Brain microvascular endothelial cell (primary cell): ENCODE results near the gene PSMF1.

Source experiments
- DNase-seq: peaks from one replicate; pipeline ENCODE4 v3.0.0-alpha.2; 2020
- H3K27ac ChIP-seq: fragments of 250-450 bp; sonication (Bioruptor Pico); 2 replicates; pipeline ENCODE4 v1.5.1; 2020; ENCODE audit warnings: mild to moderate bottlenecking, moderate library complexity
- H3K27me3 ChIP-seq: fragments of 250-450 bp; sonication (Bioruptor Pico); replicated peaks from 2 replicates; pipeline ENCODE4 v1.5.1; 2020; ENCODE audit warnings: mild to moderate bottlenecking
- H3K36me3 ChIP-seq: fragments of 250-450 bp; sonication (Bioruptor Pico); replicated peaks from 2 replicates; pipeline ENCODE4 v1.5.1; 2020; ENCODE audit warnings: mild to moderate bottlenecking
- H3K4me3 ChIP-seq: 2 replicates; pipeline ENCODE4 v1.5.1; 2011; ENCODE audit warnings: low read depth, mild to moderate bottlenecking, control low read depth, low read length, moderate library complexity
- in situ Hi-C: cut with HindIII; loops from 2 replicates; pipeline ENCODE4 v1.10.0; 2017; ENCODE audit warnings: low sequenced_read_pairs, low pct_ligation_motif_present
- TF ChIP-seq, protein P1 (sequence below): IDR thresholded peaks from 2 replicates; pipeline ENCODE4 v1.5.1; 2011; ENCODE audit warnings: low read depth, mild to moderate bottlenecking, moderate library complexity, low read length, control low read depth, inconsistent platforms; ENCODE audit errors: missing control alignments

Gene PSMF1

DNA sequence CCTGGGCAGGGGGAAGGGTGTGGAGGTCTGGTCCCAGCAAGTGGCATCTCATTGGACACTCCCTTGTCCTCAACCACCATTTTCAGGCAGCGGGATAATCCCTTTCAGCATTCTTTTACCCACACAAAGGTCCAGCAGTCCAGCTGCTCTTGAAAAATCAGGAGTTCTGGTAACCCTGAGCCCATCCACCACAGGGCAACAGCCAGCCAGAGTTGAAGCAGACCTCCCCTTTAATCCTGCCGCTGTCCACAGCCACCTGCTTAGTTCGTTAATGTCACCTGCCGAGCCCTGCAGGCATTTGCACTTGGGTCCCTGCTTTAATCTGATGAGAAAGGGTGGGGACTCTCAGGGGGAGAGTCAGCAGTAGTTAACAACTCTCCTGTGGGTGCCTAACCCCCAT is 55.3 kb downstream of the PSMF1 start:
- Histone ChIP-seq H3K27me3 (no peaks in the 10 kb centered on the region), H3K27ac (no peak overlapping the region), H3K36me3 (peaks cover 12% of the 10 kb centered on the region), H3K4me3 (no peak overlapping the region)
- DNase-seq, result no peak
- in situ Hi-C loops, result no loop called here
- TF ChIP-seq, protein P1, sequence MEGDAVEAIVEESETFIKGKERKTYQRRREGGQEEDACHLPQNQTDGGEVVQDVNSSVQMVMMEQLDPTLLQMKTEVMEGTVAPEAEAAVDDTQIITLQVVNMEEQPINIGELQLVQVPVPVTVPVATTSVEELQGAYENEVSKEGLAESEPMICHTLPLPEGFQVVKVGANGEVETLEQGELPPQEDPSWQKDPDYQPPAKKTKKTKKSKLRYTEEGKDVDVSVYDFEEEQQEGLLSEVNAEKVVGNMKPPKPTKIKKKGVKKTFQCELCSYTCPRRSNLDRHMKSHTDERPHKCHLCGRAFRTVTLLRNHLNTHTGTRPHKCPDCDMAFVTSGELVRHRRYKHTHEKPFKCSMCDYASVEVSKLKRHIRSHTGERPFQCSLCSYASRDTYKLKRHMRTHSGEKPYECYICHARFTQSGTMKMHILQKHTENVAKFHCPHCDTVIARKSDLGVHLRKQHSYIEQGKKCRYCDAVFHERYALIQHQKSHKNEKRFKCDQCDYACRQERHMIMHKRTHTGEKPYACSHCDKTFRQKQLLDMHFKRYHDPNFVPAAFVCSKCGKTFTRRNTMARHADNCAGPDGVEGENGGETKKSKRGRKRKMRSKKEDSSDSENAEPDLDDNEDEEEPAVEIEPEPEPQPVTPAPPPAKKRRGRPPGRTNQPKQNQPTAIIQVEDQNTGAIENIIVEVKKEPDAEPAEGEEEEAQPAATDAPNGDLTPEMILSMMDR, result no peak

DNA sequence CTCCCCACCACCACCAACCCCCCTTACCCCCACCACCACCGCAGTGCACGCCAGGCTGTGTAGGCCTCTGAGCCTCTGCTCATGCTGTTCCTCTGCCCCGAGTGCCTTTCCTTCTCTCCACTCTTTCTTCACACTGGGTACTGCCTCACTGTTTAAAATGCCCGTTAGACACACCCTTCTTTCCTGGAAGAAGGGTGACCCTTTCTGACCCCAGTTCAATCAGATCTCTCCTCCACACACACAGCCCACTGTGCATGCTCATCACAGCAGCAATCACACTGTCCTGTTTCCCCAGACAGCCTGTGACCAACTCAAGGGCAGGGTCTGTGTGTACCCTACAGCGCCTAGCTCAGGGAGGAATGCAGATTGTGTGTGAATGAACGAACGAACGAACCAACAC is 56.4 kb downstream of the PSMF1 start:
- no peak for DNase-seq
- Histone ChIP-seq H3K36me3 (peaks cover 7% of the 10 kb centered on the region), H3K27me3 (no peaks in the 10 kb centered on the region), H3K27ac (no peak overlapping the region), H3K4me3 (no peak overlapping the region)
- in situ Hi-C loops, result no loop called here
- TF ChIP-seq, protein P1, result no peak

DNA sequence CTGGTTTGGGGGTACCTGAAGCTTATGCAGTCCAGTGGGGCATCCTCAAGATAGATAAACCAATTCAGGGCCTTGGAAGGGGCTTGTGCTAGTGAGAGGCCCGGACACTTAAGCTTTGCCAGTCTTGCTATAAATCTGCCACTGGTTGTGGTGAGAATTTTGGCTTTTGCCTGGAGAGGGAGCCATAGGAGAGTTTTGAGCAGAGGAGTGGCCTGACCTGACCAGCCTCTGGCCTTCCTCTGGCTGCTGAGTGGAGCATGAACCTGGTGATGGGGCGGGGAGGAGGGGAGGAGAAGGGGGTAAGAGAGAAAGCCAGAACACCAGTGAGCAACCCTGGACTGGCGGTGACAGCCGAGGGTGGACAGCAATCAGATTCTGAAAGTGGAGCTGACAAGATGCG is 59.3 kb downstream of the PSMF1 start:
- Histone ChIP-seq H3K4me3 (no peak overlapping the region), H3K36me3 (no peaks in the 10 kb centered on the region), H3K27me3 (no peaks in the 10 kb centered on the region), H3K27ac (no peak overlapping the region)
- TF ChIP-seq, protein P1, result peak; percentile 27
- in situ Hi-C loops, result no loop called here
- no peak for DNase-seq

DNA sequence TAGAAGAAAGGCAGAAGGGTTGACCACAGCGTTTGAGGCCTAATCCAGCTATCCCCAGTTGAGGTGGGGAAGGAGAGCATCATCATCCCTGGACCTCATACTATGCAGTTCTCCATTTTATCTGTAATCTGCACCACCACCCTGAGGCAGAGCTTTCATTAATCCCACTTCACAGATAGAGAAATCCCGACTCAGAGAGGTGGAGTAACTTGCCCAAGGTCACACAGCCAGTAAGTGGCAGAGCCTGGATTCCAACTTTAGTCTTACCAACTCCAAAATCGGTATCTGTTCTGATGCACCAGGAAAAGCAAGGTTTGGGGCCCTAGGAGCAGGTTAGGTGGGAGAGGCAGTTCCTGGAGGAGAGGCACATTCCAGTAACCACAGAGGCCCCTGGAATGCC is 59.7 kb downstream of the PSMF1 start:
- no peaks in the 10 kb centered on the region for H3K36me3 ChIP-seq

DNA sequence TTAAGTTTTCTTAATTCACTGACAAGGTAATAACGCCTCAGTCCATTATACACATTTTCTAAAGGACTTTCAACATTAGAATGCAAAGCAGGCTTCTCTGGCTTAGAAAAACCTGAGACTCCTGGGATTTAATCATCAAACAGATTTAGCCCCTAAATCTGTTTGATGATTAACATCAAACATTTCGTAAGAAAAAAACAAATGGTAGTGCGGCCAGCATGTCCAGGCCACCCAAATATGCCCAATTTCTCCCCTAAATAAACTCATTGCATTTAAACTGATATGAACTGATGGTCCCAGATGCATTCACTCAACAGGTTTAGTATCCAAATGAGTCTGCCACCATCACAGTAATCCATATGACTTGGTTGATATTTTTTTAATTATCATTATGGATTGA is 60.2 kb downstream of the PSMF1 start:
- Histone ChIP-seq H3K27ac (no peak overlapping the region), H3K4me3 (no peak overlapping the region), H3K36me3 (no peaks in the 10 kb centered on the region), H3K27me3 (peaks cover 3% of the 10 kb centered on the region)
- in situ Hi-C loops, result no loop called here
- DNase-seq, result no peak
- TF ChIP-seq, protein P1, result no peak

More for the DNA sequence above, 59.7 kb downstream of the PSMF1 start:
- TF ChIP-seq, protein P1, result no peak
- no peak for DNase-seq
- Histone ChIP-seq H3K27me3 (peaks cover under 1% of the 10 kb centered on the region), H3K27ac (no peak overlapping the region), H3K4me3 (no peak overlapping the region)
- in situ Hi-C loops, result no loop called here

DNA sequence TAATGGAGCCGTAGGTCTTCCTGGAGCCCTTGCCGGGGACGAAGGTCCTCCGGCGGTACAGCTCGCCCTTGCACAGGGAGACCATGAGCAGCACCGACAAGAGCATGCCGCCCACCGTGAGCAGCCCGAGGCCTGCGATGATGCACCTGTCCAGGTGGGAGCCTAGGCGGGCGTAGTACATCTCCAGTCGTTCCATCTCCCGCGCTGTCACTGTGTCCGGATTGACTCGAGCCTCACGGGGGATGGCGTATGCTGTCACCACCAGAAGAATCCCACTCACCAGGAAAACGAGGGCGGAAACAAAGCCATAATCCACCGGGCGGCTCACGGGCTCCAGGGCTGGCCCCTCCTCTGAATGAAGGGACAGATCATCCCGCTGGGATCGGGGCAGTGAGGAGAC is 62.5 kb downstream of the PSMF1 start:
- H3K36me3 ChIP-seq, result no peaks in the 10 kb centered on the region
- in situ Hi-C loops, result no loop called here
- H3K4me3 ChIP-seq, result no peak overlapping the region
- H3K27me3 ChIP-seq, result peaks cover 16% of the 10 kb centered on the region
- no peak overlapping the region for H3K27ac ChIP-seq
- TF ChIP-seq, protein P1, result no peak
- DNase-seq, result no peak
